GM21825 (cell line): ENCODE results near the gene USP40.

Experiments
- ATAC-seq: cut with Tn5 transposase; IDR thresholded peaks from one replicate; pipeline ENCODE4 v1.9.1; 2021; ENCODE audit warnings: mild to moderate bottlenecking, moderate library complexity; ENCODE audit not compliant: unreplicated experiment

Gene USP40

GRCh38 chr2:233501198-233502076 lies 65.1 kb downstream of the USP40 start:
- ATAC-seq, result no peak

- no peak for ATAC-seq
Measured at GRCh38 chr2:233499928-233500327, 66.7 kb downstream of the USP40 start.

- no peak for ATAC-seq
Measured at GRCh38 chr2:233498126-233498525, 68.5 kb downstream of the USP40 start.

- no peak for ATAC-seq
Measured at GRCh38 chr2:233497692-233498091, 68.9 kb downstream of the USP40 start.

- no peak for ATAC-seq
Measured at GRCh38 chr2:233495503-233496496, 70.8 kb downstream of the USP40 start.

- no peak for ATAC-seq
Measured at GRCh38 chr2:233492751-233493150, 73.8 kb downstream of the USP40 start.

GRCh38 chr2:233492078-233492477 lies 74.5 kb downstream of the USP40 start:
- ATAC-seq, result no peak

- ATAC-seq, result no peak
Measured at GRCh38 chr2:233491326-233491725, 75.3 kb downstream of the USP40 start.

- ATAC-seq, result no peak
Measured at GRCh38 chr2:233490831-233491230, 75.8 kb downstream of the USP40 start.

GRCh38 chr2:233489666-233490065 lies 76.9 kb downstream of the USP40 start:
- ATAC-seq, result no peak

GRCh38 chr2:233489143-233489542 lies 77.4 kb downstream of the USP40 start:
- no peak for ATAC-seq

GRCh38 chr2:233487748-233488345 lies 78.7 kb downstream of the USP40 start:
- no peak for ATAC-seq

GRCh38 chr2:233486778-233487552 lies 79.6 kb downstream of the USP40 start:
- ATAC-seq, result no peak

- ATAC-seq, result no peak
Measured at GRCh38 chr2:233486357-233486756, 80.2 kb downstream of the USP40 start.

- no peak for ATAC-seq
Measured at GRCh38 chr2:233485726-233486125, 80.9 kb downstream of the USP40 start.

- ATAC-seq, result no peak
Measured at GRCh38 chr2:233482616-233483015, 84.0 kb downstream of the USP40 start.

- ATAC-seq, result no peak
Measured at GRCh38 chr2:233481368-233482142, 85.0 kb downstream of the USP40 start.

GRCh38 chr2:233480490-233481202 lies 85.9 kb downstream of the USP40 start:
- ATAC-seq, result no peak
